HepG2 (cell line): ENCODE results near the gene TMEM174. TPM values are rescaled to one million over a fixed set of nuclear protein-coding genes. Genes with fewer than 3 reads are reported as not detected.

Experiments
- ATAC-seq: fragments of 200-7000 bp; cut with Tn5 transposase; 3 replicates; pipeline ENCODE4 v1.9.1; 2020; ENCODE audit warnings: mild to moderate bottlenecking, moderate library complexity
- BruUV-seq: library from RNA; stranded (reverse); fragments of 400-500 nt; replicated peaks from 2 replicates; lab custom pipeline; 2021; lab: Mats Ljungman, UMichigan
- CTCF ChIA-PET: fragments of 300-600 bp; formaldehyde crosslinking; extraction: SDS; loops from one replicate; lab custom pipeline; 2021; ENCODE audit warnings: low total read pairs, inconsistent platforms, low intra/inter-chr PET ratio; lab: Yijun Ruan, JAX
- POLR2A ChIA-PET: fragments of 350-600 bp; sonication (Branson Sonifier 250); formaldehyde crosslinking; loops from one replicate; lab custom pipeline; 2020; ENCODE audit warnings: antibody characterized with exemption, inconsistent platforms; lab: Yijun Ruan, JAX
- DNase-seq: peaks from one replicate; pipeline ENCODE4 v3.0.0-alpha.2; 2015; ENCODE audit warnings: low spot score
- FAIRE-seq: peaks from 3 replicates; lab custom pipeline; 2011; peaks lifted over from hg19 to GRCh38; lab: Jason Lieb, UNC
- H2AFZ ChIP-seq: one replicate; pipeline ENCODE4 v1.6.1; 2011; ENCODE audit warnings: low read length, inconsistent platforms
- H3K27ac ChIP-seq: fragments of 300-600 bp; 3 replicates; pipeline ENCODE4 v1.8.0; 2011; ENCODE audit warnings: mixed run types, mild to moderate bottlenecking, mixed read lengths, low read length, inconsistent platforms; ENCODE audit not compliant: insufficient read depth; ENCODE audit errors: extremely low read length
- H3K27me3 ChIP-seq, 2 experiments: fragments of 200-600 bp in 1 of 2; 2 replicates in 1 of 2; 3 replicates in 1 of 2; pipeline versions ENCODE4 v1.6.0 to v1.8.0; 2011; ENCODE audit warnings: low read length in 2 of 2, mild to moderate bottlenecking in 2 of 2, moderate library complexity in 2 of 2, inconsistent platforms in 1 of 2; ENCODE audit not compliant: insufficient read depth in 2 of 2, control insufficient read depth in 1 of 2
- H3K36me3 ChIP-seq, 2 experiments: fragments of 200-600 bp in 1 of 2; replicated peaks in 1 of 2; 2 replicates in 1 of 2; 3 replicates in 1 of 2; pipeline versions ENCODE4 v1.5.1 to v1.8.0; 2011; ENCODE audit warnings: low read length in 2 of 2, inconsistent platforms in 1 of 2; ENCODE audit not compliant: insufficient read depth in 2 of 2, control insufficient read depth in 1 of 2
- H3K4me1 ChIP-seq: 2 replicates; pipeline ENCODE4 v1.5.1; 2012; ENCODE audit warnings: low read length, inconsistent platforms; ENCODE audit not compliant: insufficient read depth
- H3K4me2 ChIP-seq: 2 replicates; pipeline ENCODE4 v1.6.0; 2011; ENCODE audit warnings: low read depth, low read length, inconsistent platforms
- H3K4me3 ChIP-seq, 3 experiments: fragments of 200-600 bp in 1 of 3; sonication (generic), shearing (Covaris generic) in 1 of 3; replicated peaks in 1 of 3; 2 replicates each; pipeline ENCODE4 v1.5.1; 2011 to 2016; ENCODE audit warnings: low read length in 3 of 3, inconsistent platforms in 2 of 3, low read depth in 2 of 3, mild to moderate bottlenecking in 2 of 3, control low read depth in 1 of 3, mixed read lengths in 1 of 3; ENCODE audit not compliant: insufficient read depth in 1 of 3
- H3K79me2 ChIP-seq: one replicate; pipeline ENCODE4 v1.6.1; 2011; ENCODE audit warnings: low read length, inconsistent platforms; ENCODE audit not compliant: insufficient read depth
- H3K9ac ChIP-seq: 2 replicates; pipeline ENCODE4 v1.6.0; 2011; ENCODE audit warnings: mild to moderate bottlenecking, low read depth, low read length, inconsistent platforms; ENCODE audit not compliant: insufficient read depth
- H3K9me3 ChIP-seq: 2 replicates; pipeline ENCODE4 v1.5.1; 2012; ENCODE audit warnings: mild to moderate bottlenecking, low read length
- H4K20me1 ChIP-seq: 2 replicates; pipeline ENCODE4 v1.6.0; 2011; ENCODE audit warnings: inconsistent platforms, mild to moderate bottlenecking, low read length, moderate library complexity; ENCODE audit not compliant: insufficient read depth
- HNF4A ChIP-seq: sonication (generic); formaldehyde crosslinking; IDR thresholded peaks from 2 replicates; pipeline ENCODE4 v1.4.0; 2020; ENCODE audit warnings: missing genetic modification reagents
- SOX13 ChIP-seq, 3 experiments: fragments of 450-650 bp in 1 of 3; sonication (generic) in 1 of 3; formaldehyde crosslinking in 1 of 3; IDR thresholded peaks in 2 of 3; conservative IDR thresholded peaks in 1 of 3; 2 replicates each; pipeline versions ENCODE4 v1.5.0 to v1.6.1; 2016 to 2020; ENCODE audit warnings: antibody characterized with exemption in 1 of 3, mild to moderate bottlenecking in 1 of 3, missing compliant biosample characterization in 1 of 3, missing genetic modification reagents in 1 of 3, moderate library complexity in 1 of 3
- SRF ChIP-seq: IDR thresholded peaks from 2 replicates; pipeline ENCODE4 v1.6.1; 2011; ENCODE audit warnings: mild to moderate bottlenecking, low read depth, low read length, moderate library complexity
- SSRP1 ChIP-seq: IDR thresholded peaks from 2 replicates; pipeline ENCODE4 v1.6.1; 2016; ENCODE audit warnings: control low read depth
- STAG1 ChIP-seq: sonication (generic); formaldehyde crosslinking; IDR thresholded peaks from 2 replicates; pipeline ENCODE4 v1.4.0; 2020; ENCODE audit warnings: missing genetic modification reagents
- TMF1 ChIP-seq: sonication (generic); formaldehyde crosslinking; IDR thresholded peaks from 2 replicates; pipeline ENCODE4 v1.8.1; 2022; ENCODE audit warnings: low read depth, missing genetic modification reagents
- U2AF1 ChIP-seq: fragments of 200-400 bp; formaldehyde crosslinking; optimal IDR thresholded peaks from 2 replicates; pipeline ENCODE3; 2017; ENCODE audit warnings: mild to moderate bottlenecking, low read depth, low read length
- ZNF580 ChIP-seq: IDR thresholded peaks from 2 replicates; pipeline ENCODE4 v1.6.1; 2016; ENCODE audit warnings: low read depth, borderline replicate concordance
- ZNF589 ChIP-seq: sonication (generic); formaldehyde crosslinking; conservative IDR thresholded peaks from 2 replicates; pipeline ENCODE4 v1.8.0; 2022; ENCODE audit warnings: mild to moderate bottlenecking, moderate library complexity, missing genetic modification reagents
- ZNF773 ChIP-seq: sonication (generic); formaldehyde crosslinking; IDR thresholded peaks from 2 replicates; pipeline ENCODE4 v1.4.0; 2020; ENCODE audit warnings: missing genetic modification reagents, borderline replicate concordance
- WGBS: methylation state at CpG from one replicate; pipeline ENCODE4 v1.1.6; 2017; ENCODE audit warnings: low lambda C conversion rate; 5-methylcytosine and 5-hydroxymethylcytosine counted together
- in situ Hi-C: cut with HindIII; loops from 2 replicates; pipeline ENCODE4 v1.10.0; 2017; ENCODE audit warnings: low pct_unique_long_range_greater_than_20kb; ENCODE audit not compliant: extremely low pct_ligation_motif_present
- intact Hi-C: fragments of 100-400 bp; cut with micrococcal nuclease; formaldehyde crosslinking; loops from one replicate; pipeline ENCODE4 v1.10.0; 2022; ENCODE audit not compliant: unreplicated experiment
- polyA plus RNA-seq, 8 experiments: library from polyadenylated mRNA; depleted of rRNA in 3 of 8; stranded (reverse) in 7 of 8; unstranded in 1 of 8; fragments of >200 nt; fragmentation: Illumina TruSeq in 4 of 8; extraction: Trizol in 4 of 8; gene quantifications; 2 replicates each; pipeline versions ENCODE4 v1.2.1 to v1.2.3, GENCODE V29; 2011 to 2016; ENCODE audit warnings: low read depth in 4 of 8, missing spikeins in 1 of 8, mixed read lengths in 1 of 8; ENCODE audit not compliant: insufficient read depth in 1 of 8
- total RNA-seq, 5 experiments: library from RNA; depleted of rRNA; stranded (reverse); fragments of >200 nt; fragmentation: Illumina TruSeq; extraction: Trizol; gene quantifications; 2 replicates each; pipeline ENCODE4 v1.2.3, GENCODE V29; 2016; ENCODE audit warnings: low read depth in 1 of 5

TMEM174 gene
- total and polyA plus RNA-seq, 2 of the 13 experiments (the other 11 are each of a cell fraction or from before 2014, with no cell fraction given) = not detected

GRCh38 chr5:73135021-73135420 is 38.0 kb upstream of the TMEM174 start:
- ATAC-seq = no peak

GRCh38 chr5:73135429-73136054 is 37.5 kb upstream of the TMEM174 start:
- ATAC-seq (peak; percentile 88), DNase-seq (peak; percentile 18), FAIRE-seq (no peak)
- H2AFZ ChIP-seq = no peak overlapping the region
- no peaks in the 10 kb centered on the region for H3K79me2 ChIP-seq
- intact Hi-C loops = no loop called here
- no peaks in the 10 kb centered on the region for H3K9me3 ChIP-seq
- BruUV-seq = no TSS peak
- in situ Hi-C loops = no loop called here
- WGBS = 2% methylated on average over 3 of the region's 6 CpGs
- TF ChIP-seq SOX13 (IDR thresholded peaks at IDR 0.05) (no peak), SOX13 (CRISPR knock-in tag; conservative IDR thresholded peaks at IDR 0.05 in 1 of 2, IDR thresholded peaks at IDR 0.05 in 1 of 2) (no peak), STAG1 (CRISPR knock-in tag) (0 out of 2 replicates have a peak, but pooled peaks have one; percentile 9), TMF1 (no peak), ZNF580 (no peak), ZNF589 (CRISPR knock-in tag) (no peak)
- no peaks in the 10 kb centered on the region for H3K4me1 ChIP-seq
- ChIA-PET POLR2A (no interaction called here), CTCF (no interaction called here)
- H3K27me3 ChIP-seq = peaks cover 1 to 17% of the 10 kb centered on the region in 2 experiments; a peak in 4 of 5 replicates
- H3K4me2 ChIP-seq = no peak overlapping the region
- H3K9ac ChIP-seq = no peak overlapping the region
- H3K4me3 ChIP-seq = no peak overlapping the region
- no peaks in the 10 kb centered on the region for H3K36me3 ChIP-seq
- H3K27ac ChIP-seq = no peak overlapping the region
- H4K20me1 ChIP-seq = no peaks in the 10 kb centered on the region

More at GRCh38 chr5:73135021-73135420, 38.0 kb upstream of the TMEM174 start:
- H3K9me3 ChIP-seq = no peaks in the 10 kb centered on the region
- no peaks in the 10 kb centered on the region for H3K4me1 ChIP-seq
- no peak for TF ChIP-seq SRF
- no peak for TF ChIP-seq SSRP1
- no peak for TF ChIP-seq HNF4A (CRISPR knock-in tag)
- TF ChIP-seq U2AF1 = no peak
- TF ChIP-seq ZNF773 = no peak
- FAIRE-seq (no peak), DNase-seq (no peak)
- CTCF ChIA-PET = no interaction called here
- H3K79me2 ChIP-seq = no peaks in the 10 kb centered on the region
- WGBS = 0% methylated on average over 1 of the region's 3 CpGs
- no peak overlapping the region for H3K27ac ChIP-seq
- H3K27me3 ChIP-seq = peaks cover 1 to 17% of the 10 kb centered on the region in 2 experiments; a peak in 4 of 5 replicates
- H4K20me1 ChIP-seq = no peaks in the 10 kb centered on the region
- in situ Hi-C loops = no loop called here
- no TSS peak for BruUV-seq
- no peaks in the 10 kb centered on the region for H3K36me3 ChIP-seq
- no peak overlapping the region for H3K9ac ChIP-seq
- H2AFZ ChIP-seq = no peak overlapping the region
- H3K4me3 ChIP-seq = no peak overlapping the region
- no peak overlapping the region for H3K4me2 ChIP-seq
- POLR2A ChIA-PET = no interaction called here
- intact Hi-C loops = no loop called here
